ENCODE results near the gene SPIN1.

The SPIN1 gene

DNA sequence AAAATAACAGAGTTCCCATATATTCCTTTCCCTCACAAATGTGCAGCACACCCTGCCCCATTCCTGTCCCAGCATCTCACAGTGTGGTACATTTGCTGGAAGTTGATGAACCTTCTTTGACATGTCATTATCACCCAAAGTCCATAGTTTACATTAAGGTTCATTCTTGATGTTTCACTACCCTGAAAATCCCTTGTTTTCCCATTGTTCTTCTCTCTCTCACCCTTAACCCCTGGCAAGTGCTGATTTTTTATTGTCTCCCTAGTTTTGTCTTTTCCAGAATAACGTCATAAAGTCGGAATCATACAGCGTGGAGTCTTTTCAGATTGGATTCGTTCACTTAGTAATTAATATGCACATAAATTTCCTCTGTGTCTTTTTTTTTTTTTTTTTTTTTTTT is 48.1 kb downstream of the SPIN1 start:
- no peak for DNase-seq (ENCODE audit: low spot score)

DNA sequence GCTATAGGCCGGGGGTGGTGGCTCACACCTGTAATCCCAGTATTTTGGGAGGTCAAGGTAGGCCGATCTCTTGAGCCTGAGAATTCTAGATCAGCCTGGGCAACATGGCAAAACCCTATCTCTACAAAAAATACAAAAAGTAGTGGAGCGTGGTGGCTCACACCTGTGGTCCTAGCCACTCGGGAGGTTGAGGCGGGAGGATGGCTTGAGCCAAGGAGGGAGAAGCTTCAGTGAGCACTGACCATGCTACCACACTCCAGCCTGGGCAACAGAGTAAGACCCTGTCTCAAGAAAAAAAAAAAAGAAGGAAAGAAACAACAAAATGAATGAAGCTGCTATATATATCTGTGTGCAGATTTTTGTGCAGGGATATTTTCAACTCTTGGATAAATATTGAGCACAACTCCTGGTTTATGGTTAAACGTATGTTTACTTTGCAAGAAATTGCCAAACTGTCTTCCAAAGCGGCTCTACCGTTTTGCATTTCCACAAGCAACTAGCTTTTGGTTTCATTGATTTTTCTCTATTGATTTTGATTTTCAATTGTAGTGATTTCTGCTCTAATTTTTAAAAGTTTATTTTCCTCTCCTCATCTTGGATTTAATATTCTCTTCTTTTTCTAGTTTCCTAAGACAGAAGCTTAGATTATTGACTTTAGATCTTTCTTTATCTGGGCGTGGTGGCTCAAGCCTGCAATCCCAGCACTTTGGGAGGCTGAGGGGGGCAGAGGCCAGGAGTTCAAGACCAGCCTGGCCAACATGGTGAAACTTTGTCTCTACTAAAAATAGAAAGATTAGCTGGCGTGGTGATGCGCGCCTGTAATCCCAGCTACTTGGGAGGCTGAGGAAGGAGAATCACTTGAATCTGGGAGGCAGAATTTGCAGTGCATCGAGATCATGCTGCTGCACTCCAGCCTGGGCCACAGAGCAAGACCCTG is 49.2 kb downstream of the SPIN1 start:
- DNase-seq (ENCODE audit: low spot score): no peak

DNA sequence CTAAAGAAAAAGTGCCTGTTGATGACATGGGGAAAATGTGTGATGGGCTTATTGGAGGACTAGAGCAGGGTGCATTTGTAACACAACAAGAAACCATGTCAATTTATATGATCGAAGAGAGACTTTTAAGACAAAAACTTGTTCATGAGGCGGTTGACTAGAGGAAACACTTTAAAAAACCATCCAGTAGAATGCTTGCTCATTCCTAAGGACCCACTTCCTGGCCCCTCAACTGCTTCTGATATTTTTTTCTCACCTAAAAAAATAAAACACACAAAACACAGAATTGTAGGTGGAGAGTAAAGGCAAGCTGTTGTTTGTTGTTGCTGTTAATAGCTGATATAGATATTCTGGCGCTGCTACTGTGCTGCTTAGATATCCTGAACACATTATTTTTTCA is 50.6 kb downstream of the SPIN1 start:
- DNase-seq (ENCODE audit: low spot score): no peak

DNA sequence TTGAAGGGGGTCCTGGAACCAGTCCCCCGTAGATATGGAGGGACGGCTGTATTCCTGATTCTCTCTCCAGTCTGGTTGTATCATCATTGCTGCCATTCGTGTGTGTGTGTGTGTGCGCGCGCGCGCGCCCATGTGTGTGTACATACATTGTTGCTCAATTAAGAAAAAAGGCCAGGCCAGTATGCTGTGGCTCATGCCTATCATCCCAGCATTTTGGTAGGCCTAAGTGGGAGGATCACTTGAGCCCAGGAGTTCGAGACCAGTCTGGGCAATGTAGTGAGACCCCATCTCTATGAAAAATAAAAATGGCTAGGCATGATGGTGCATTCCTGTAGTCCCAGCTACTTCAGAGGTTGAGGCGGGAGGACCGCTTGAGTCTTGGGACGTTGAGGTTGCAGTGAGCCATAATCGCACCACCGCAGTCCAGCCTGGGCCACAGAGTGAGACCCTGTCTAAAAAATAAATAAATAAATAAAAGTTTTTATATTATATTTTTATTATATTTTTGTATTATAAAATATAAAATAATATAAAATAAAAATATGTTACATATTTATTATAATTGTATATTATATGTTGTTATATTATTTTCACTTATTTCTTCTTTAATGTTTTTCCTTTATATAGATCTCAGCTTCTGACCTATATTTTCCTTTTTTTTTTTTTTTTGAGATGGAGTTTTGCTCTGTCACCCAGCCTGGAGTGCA is 53.2 kb downstream of the SPIN1 start:
- DNase-seq (ENCODE audit: low spot score): no peak

DNA sequence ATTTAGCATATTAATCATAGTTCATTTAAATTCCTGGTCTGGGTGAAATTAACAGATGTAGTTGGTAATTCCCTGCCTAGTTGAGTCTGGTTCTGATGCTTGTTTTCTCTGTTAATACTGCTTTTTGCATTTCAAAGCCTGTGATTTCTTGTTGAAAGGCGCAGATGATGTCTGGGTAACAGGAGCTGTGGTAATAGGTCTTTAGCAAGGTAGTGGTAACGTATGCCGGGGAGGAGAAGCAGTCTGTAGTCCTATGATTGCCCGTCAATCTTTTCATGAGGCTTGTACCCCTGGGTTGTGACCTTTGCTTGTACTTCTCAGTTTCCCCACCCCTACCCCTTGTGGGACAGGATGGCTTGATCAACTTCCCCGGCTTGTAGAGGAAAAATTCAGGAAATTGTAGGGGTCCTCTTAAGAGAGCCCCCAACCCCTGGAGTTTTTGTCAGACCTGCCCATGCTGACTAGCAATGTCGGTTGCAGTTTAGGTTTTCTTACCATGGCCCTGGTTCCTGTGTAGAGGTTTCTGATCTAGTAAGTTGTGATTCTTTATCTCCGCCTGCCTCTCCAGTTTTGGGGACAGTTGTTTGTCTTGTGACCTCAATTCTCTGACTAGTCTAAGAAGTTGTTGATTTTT is 55.4 kb downstream of the SPIN1 start:
- DNase-seq (ENCODE audit: low spot score): no peak

DNA sequence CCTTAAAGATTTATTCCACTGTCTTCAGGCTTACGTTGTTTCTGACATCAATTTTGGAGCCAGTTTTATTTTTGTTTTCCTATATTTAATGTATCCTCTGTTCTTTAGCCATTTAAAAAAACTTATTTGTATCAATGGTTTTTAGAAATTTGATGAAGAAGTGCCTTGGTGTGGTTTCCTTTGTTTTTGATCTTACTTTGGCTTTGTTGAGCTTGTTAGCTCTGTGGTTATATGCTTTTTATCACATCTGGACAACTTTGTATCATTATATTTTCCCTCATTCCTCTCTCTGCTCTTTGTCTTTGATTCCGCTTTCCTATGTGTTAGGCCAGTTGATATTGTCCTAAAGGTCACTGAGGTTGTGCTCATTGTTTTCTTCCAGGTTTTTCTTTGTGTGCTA is 58.5 kb downstream of the SPIN1 start:
- no peak for DNase-seq (ENCODE audit: low spot score)

DNA sequence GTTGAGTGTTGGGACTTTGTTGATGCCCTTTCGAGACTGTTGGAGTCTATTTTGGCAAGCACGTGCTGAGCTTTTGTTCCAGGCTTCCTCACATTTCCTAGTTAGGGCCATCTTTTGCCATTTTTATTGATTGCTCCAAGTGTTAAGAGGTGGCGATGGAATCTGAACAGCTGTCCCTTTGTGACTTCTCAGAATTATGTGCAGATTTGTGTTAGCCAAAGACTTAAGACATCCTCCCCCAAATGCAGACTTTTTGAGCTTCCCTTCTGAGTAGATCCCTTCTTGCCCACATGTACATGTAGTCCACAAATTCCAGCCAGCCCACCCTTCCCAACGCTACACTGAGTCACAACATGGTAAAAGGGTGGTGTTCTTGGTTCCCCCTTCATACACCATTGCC is 59.2 kb downstream of the SPIN1 start:
- DNase-seq (ENCODE audit: low spot score): no peak

DNA sequence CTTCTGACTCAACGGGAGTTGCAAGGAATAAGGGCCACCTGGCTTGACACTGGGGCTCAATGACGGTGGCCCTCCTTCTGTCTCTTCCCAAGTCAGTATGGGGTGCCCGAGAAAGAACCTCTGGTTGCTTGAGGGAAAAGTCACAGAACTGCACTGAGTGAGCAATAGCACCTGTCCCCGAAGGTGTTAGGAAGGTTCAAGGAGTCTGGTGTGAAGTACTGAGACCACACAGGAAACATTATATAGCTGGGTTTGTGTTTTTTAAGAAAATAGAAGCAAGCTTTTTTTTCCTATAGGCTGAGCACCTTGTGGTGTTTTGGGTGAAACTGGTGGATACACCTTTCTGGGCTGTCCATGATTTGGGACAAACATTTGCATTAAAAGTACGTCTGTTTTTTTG is 62.9 kb downstream of the SPIN1 start:
- DNase-seq (ENCODE audit: low spot score): no peak

DNA sequence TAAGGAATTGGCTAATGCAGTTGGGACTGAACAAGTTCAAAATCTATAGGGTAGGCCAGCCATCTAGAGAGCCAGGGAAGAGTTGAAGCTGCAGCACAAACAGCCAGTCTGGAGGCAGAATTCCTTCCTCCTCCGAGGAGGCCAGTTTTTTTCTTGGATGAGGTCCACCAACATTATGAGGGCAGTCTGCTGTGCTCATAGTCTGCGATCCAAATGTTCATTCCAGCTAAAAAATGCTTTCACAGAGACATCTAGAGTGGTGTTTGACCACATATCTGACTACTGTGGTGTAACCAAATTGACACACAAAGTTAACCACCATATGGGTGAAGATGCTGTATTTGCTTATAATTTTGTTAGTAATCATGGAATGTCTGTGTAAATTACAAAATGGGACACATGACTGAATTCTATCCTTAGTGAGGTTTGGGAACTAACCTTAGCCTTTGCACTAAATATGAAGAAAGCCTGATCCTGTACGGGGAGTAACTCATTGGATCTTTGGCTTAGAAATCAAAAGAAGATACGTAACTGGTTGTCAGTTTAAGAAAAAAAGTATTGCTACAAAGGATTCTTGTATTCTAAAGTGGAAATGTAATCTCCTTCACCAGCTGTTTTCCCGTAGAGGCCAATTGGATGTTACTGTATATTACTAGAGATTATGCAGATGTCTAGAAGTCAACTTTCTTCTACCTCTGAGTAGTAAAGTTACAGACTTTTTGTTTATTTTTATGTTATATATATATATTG is 70.6 kb downstream of the SPIN1 start:
- DNase-seq (ENCODE audit: low spot score): no peak

DNA sequence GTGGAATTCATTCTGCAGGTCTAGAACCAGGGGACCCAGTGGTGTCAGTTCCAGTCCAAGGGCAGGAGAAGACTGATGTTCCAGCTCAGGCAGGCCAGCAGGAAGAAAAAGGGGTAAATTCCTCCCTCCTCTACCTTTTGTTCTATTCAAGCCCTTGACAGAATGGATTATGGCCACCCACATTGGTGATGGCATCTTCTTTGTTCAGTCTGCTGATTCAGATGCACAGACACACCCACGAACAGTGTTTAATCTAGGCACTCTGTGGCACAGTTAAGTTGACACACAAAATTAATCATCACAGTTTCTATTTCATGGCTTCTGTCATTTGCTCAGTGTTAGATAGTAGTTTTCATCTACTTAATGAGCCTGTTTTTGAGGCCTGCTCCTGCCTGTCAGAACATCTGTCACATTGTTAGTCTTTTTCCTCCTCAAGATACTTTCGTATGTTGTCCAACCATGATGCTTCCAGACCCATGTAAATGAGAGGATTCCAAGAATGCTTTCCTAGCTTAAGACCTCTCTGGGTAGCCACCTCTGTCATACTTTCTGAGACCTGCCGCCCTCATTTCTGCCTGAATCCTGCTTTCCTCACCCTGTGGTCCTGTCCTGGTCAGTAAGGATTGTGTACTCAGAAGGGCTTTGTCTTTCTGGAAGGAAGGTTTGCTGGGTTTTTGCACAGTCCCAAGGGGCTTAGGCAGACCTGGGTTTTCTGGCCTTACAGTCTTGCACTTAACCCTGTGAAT is 72.5 kb downstream of the SPIN1 start:
- no peak for DNase-seq (ENCODE audit: low spot score)

DNA sequence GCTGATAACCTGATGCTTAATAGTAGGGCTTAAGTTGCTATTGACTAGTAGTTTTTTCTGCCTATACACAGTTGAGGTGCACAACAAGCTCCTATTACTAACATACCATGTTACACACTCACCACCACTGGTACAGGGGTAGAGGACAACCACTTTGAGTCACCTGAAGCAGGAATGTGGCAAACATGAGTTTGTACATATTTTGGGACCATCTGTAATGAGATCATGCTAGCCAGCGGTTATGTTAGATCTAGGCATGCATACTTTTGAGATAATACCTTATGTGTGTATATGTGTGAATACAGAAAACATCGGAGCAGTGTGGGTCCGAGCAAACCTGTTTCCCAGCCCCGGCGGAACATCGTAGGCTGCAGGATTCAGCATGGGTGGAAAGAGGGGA is 73.9 kb downstream of the SPIN1 start:
- DNase-seq (ENCODE audit: low spot score): no peak

DNA sequence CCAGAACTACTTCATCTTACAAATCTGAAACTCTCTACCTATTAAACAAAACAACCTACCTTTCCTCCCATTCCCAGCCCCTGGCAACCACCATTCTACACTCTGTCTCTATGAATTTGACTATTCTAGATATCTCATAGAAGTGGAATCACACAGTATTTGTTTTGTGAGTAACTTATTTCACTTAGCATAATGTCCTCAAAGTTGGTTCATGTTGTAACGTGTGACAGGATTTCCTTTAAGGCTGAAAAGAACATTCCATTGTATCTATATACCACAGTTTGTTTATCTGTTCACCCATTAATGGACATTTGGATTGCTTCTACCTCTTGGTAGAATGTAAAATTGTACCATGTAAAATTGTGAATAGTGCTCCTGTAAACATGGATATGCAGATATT is 76.6 kb downstream of the SPIN1 start:
- DNase-seq (ENCODE audit: low spot score): no peak

DNA sequence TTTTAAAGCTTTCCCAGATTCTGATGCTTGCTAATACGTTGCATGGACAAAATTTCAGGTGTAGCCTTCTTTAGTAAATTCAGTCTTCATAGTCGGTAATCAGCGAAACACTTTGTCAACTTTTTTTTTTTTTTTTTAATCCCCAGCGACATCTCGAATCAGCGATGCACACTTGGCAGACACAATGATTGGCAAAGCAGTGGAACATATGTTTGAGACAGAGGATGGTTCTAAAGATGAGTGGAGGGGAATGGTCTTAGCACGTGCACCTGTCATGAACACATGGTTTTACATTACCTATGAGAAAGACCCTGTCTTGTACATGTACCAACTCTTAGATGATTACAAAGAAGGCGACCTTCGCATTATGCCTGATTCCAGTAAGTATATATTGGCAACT is 80.0 kb downstream of the SPIN1 start:
- DNase-seq (ENCODE audit: low spot score): no peak

DNA sequence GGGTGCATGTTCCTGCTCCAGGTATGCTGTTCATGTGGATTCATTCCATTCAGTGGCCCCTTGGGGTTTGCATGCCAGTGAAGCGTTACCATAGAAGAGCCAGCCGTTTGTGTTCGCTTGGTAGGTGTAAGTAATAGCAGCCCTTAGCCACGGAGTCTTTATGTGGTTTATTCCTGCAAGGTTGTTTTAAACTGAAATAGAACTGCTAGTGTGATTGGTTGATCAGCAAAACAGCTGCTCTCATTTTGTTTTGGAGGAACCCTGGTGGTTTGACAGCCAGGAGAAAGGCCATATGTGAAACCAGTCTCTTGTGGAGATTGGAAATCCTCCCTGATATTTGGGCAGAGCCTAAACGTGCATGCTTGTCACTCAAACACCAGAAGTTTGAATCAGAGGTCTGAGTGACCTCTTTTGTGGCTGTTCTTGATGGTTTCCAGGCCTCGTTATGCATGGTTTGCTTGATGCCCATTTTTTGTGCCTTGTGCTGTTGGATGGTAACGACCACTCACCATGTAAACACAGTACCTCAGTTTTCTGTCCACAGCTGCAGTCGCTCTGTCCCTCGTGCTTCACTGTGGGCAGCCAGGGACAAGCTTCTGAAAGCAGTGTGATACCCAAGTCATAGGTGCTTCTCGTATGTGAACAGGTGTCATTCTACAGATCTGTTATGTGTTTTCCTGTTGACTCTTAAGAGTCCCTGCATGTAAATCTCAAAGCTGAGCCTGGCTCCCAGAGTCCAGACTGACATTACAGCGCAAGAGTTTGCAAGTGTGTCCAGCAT is 88.4 kb downstream of the SPIN1 start:
- DNase-seq (ENCODE audit: low spot score): no peak

DNA sequence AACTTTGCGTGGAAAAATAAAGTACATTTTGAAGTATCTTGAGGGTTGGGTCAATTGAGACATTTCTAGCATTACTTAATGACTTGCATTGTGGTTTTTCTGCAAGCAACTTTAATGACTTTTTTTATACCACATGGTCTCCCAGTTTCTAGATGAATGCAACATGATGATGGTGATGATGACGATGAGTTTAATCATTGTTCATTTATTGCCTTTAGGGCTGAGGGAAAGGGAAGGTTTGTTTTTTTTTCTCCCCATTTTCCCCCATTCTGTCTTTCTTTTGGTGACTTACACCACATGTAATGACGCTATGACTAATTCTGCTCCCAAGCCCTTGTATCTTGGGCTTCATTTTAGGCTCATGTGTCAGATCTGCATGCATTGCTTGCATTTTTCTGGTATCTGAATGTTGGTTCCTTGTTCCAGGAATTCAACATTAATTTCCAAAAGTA is 89.1 kb downstream of the SPIN1 start:
- no peak for DNase-seq (ENCODE audit: low spot score)

DNA sequence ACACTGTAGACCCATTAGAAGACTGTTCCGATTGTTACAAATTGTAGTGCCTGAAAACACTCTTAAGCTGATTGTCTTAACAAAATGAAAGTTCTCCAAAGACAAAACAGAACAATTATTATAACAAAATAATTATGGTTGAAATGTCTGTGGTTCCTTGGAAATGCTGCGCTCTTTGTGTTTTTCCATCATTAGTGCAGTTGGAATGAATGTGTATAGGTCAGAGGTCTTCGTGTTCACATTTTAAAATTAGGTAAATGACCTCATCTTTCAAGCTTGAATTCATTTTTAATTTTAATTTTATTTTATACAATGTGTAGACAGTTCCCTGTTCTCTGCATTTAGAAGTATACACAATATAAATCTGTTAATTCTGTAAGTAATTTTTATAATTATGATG is 90.0 kb downstream of the SPIN1 start:
- no peak for DNase-seq (ENCODE audit: low spot score)

DNA sequence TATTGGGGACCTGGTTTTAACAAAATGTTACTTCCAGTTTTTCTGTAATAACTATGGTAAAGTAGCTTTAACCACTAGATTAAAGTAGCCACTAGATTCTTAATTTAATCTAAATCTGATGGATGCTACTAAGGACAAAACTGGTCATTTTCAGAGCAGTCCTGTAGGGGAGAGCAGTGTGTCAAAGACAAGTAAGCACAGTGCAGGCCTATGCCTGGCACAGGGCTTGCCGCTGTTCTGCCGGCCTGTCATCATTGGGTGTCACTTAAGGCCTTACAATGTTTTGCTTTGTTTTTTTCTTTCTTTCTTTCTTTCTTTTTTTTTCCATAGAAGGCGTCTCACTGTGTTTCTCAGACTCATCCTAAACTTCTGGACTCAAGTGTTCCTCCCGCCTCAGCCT is 93.7 kb downstream of the SPIN1 start:
- no peak for DNase-seq (ENCODE audit: low spot score)

DNA sequence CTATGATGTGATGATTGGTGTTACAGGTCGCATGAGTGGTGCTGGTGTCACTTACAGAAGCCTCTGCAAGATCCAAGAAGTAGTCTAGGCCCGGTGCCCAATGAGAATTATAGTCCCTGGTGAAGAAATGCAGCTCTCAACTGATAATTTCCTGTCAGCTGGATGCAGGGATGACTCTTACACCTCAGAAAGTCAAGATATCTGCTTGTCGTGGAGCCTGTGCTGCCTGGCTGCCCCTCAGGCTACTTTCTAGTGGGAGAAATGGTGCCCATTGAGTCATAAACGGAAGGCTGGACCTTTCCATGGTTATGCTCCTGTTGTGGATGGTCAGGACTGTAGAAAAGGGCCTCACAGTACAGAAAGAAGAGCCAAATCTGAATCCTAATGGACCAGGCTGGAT is 99.9 kb downstream of the SPIN1 start:
- no peak for DNase-seq (ENCODE audit: low spot score)

DNA sequence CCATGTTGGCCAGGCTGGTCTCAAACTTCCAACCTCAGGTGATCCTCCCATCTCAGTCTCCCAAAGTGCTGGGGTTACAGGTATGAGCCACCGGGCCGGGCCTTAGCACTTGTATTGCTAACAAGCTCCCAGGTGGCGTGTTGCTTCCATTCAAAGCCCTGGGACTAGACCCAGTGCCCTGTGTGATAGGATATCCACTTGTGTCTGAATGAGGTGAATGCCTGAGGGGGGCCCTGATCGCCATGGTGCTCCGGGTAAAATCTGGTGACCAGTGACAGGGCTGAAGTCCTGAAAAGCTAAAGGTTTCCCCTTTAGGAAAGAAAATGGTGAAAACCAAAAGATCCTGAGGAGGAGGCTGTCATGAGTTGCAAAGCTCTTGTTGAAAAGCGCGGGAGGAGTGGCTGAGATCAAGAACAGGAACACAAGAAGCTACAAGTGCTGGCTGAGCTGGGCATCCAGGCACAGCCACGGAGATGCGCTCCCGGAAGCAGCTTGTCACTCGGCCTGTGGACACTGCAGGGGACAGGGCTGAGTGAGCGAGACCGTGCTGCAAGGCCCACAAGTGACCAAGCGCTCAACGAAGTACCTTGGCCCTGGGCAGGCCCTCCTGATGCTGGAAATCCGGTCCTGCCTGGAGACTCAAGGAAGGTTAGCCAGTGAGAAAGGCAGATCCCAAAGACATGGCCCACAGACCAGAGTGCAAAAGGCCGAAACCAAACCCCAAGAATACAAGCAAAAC is 106.9 kb downstream of the SPIN1 start:
- no peak for DNase-seq (ENCODE audit: low spot score)

DNA sequence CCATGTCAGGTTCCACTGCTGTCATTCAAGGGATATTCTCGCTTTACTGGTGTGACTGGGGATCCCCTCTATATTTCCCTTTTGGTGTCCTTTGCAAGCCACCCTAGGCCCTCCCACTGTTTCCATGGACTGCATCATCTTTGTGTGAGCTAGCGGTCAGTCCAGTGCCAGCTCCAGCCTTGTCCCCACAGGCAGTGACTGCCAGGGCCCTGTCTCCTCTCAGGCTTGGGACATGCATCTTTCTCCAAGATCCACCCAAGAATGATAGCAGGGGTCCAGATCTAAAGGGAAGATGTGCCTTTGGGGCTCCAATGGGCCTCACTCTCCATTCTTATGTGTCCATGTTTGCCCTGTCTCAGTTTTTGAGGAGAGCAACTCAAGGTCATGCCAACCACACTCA is 109.0 kb downstream of the SPIN1 start:
- no peak for DNase-seq (ENCODE audit: low spot score)

Data from germinal center (tissue), 1 donor.